ENCODE results near the gene GID8. TPM values are rescaled to one million over a fixed set of nuclear protein-coding genes. Genes with fewer than 3 reads are reported as not detected.

Gene GID8
- total and polyA plus RNA-seq, 2 donors from 2014 or later = 16.4 to 37.3 TPM

DNA sequence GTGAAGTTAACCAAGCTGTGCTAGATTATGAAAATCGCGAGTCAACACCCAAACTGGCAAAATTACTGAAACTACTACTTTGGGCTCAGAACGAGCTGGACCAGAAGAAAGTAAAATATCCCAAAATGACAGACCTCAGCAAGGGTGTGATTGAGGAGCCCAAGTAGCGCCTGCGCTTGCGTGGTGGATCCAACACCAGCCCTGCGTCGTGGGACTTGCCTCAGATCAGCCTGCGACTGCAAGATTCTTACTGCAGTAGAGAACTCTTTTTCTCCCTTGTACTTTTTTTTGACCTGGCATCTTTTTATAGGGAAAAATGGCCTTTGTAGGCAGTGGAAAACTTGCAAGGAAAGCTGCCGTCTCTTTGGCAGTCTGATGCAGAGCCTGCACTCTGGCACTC is 6.8 kb downstream of the GID8 start:
- FAIRE-seq = no peak
- intact Hi-C loops (cut with DNase I) = no loop called here
- Histone ChIP-seq H3K9me3 (ENCODE audit: control insufficient read depth in 2 of 3, insufficient read depth in 1 of 3, low read length in 3 of 3) (no peaks in the 10 kb centered on the region), H3K4me3 (ENCODE audit: low read length in 3 of 3) (no peak overlapping the region), H3K27ac (ENCODE audit: low read depth in 2 of 2, low read length in 2 of 2) (no peak overlapping the region), H3K27me3 (ENCODE audit: control insufficient read depth, insufficient read depth, low read length) (no peaks in the 10 kb centered on the region), H3K36me3 (ENCODE audit: control insufficient read depth in 2 of 3, insufficient read depth in 3 of 3, low read length in 3 of 3) (peaks cover 4 to 48% (median 33%) of the 10 kb centered on the region in 3 donors), H3K9ac (ENCODE audit: low read length in 3 of 3) (no peak overlapping the region), H3K4me1 (ENCODE audit: control insufficient read depth in 2 of 3, insufficient read depth in 2 of 3, low read depth in 1 of 3, low read length in 3 of 3) (no peaks in the 10 kb centered on the region)
- TF ChIP-seq, protein P1, sequence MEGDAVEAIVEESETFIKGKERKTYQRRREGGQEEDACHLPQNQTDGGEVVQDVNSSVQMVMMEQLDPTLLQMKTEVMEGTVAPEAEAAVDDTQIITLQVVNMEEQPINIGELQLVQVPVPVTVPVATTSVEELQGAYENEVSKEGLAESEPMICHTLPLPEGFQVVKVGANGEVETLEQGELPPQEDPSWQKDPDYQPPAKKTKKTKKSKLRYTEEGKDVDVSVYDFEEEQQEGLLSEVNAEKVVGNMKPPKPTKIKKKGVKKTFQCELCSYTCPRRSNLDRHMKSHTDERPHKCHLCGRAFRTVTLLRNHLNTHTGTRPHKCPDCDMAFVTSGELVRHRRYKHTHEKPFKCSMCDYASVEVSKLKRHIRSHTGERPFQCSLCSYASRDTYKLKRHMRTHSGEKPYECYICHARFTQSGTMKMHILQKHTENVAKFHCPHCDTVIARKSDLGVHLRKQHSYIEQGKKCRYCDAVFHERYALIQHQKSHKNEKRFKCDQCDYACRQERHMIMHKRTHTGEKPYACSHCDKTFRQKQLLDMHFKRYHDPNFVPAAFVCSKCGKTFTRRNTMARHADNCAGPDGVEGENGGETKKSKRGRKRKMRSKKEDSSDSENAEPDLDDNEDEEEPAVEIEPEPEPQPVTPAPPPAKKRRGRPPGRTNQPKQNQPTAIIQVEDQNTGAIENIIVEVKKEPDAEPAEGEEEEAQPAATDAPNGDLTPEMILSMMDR (IDR thresholded peaks at IDR 0.05; ENCODE audit: borderline replicate concordance, extremely low read depth, insufficient read depth) = no peak
- DNase-seq = peak in 1 of 5 donors; percentile 24

DNA sequence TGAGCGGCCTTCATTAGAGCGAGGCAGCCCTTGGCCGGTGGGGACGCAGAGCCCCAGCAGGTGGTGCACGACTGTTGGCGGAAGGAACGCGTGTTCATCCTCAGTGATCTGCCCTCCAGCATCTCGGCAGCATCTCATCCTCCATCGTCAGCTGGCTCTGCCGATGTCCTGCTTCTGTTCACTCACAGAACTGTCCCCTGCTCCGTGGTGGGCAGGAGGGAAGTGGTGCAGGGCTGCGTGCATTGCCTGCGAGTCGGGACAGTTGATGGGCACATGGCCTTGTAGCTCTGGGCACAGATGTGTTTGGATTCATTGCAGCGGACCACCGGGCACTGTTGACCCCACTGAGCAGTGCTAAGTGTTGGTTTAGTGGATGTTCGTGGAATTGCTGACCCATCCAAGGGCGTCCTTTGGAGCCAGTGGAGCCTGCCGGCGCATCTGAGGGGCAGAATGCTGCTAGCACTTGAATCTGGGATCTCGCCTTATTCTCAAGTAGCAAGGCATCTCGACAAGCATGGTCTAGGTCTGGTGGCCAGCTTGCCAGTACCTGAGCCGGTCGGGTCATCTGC is 7.9 kb downstream of the GID8 start:
- TF ChIP-seq, protein P1 (IDR thresholded peaks at IDR 0.05; ENCODE audit: borderline replicate concordance, extremely low read depth, insufficient read depth) = no peak
- H3K4me1 ChIP-seq (ENCODE audit: control insufficient read depth in 2 of 3, insufficient read depth in 2 of 3, low read depth in 1 of 3, low read length in 3 of 3) = no peaks in the 10 kb centered on the region
- H3K9me3 ChIP-seq (ENCODE audit: control insufficient read depth in 2 of 3, insufficient read depth in 1 of 3, low read length in 3 of 3) = no peaks in the 10 kb centered on the region
- no peak overlapping the region for H3K27ac ChIP-seq (ENCODE audit: low read depth in 2 of 2, low read length in 2 of 2)
- peak in 1 of 5 donors; percentile 51 for DNase-seq
- no peak overlapping the region for H3K9ac ChIP-seq (ENCODE audit: low read length in 3 of 3)
- no peak overlapping the region for H3K4me3 ChIP-seq (ENCODE audit: low read length in 3 of 3)
- no peak for FAIRE-seq
- intact Hi-C loops (cut with DNase I) = no loop called here
- H3K27me3 ChIP-seq (ENCODE audit: control insufficient read depth, insufficient read depth, low read length) = no peaks in the 10 kb centered on the region
- H3K36me3 ChIP-seq (ENCODE audit: control insufficient read depth in 2 of 3, insufficient read depth in 3 of 3, low read length in 3 of 3) = peaks cover 4 to 56% (median 37%) of the 10 kb centered on the region in 3 donors

DNA sequence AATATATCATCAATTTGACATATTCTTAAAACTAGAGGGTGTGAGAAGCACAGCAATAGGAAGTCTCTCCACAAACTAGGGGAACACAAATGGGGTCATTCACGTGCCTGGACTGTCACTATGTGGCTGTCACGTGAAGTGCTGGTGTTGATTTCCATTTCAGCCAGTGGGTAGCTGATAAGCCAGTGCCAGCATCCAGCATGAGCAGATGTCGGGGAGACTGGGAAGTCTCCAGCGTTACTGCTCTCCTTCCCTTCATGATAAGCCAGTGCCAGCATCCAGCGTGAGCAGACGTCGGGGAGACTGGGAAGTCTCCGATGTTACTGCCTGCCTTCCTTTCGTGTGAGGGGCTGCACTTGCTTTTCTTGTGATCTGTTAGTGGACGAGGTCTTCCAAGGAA is 9.0 kb downstream of the GID8 start:
- DNase-seq = peak in 1 of 5 donors; percentile 20
- no peaks in the 10 kb centered on the region for H3K9me3 ChIP-seq (ENCODE audit: control insufficient read depth in 2 of 3, insufficient read depth in 1 of 3, low read length in 3 of 3)

More for the DNA sequence above, 9.0 kb downstream of the GID8 start:
- intact Hi-C loops (cut with DNase I) = no loop called here
- no peaks in the 10 kb centered on the region for H3K4me1 ChIP-seq (ENCODE audit: control insufficient read depth in 2 of 3, insufficient read depth in 2 of 3, low read depth in 1 of 3, low read length in 3 of 3)
- no peaks in the 10 kb centered on the region for H3K27me3 ChIP-seq (ENCODE audit: control insufficient read depth, insufficient read depth, low read length)
- TF ChIP-seq, protein P1 (IDR thresholded peaks at IDR 0.05; ENCODE audit: borderline replicate concordance, extremely low read depth, insufficient read depth) = no peak
- no peak overlapping the region for H3K27ac ChIP-seq (ENCODE audit: low read depth in 2 of 2, low read length in 2 of 2)
- no peak overlapping the region for H3K9ac ChIP-seq (ENCODE audit: low read length in 3 of 3)
- FAIRE-seq = no peak
- no peak overlapping the region for H3K4me3 ChIP-seq (ENCODE audit: low read length in 3 of 3)
- peaks cover 4 to 56% (median 34%) of the 10 kb centered on the region in 3 donors for H3K36me3 ChIP-seq (ENCODE audit: control insufficient read depth in 2 of 3, insufficient read depth in 3 of 3, low read length in 3 of 3)
